Measurements from ENCODE around the gene STT3B. TPM values are rescaled to one million over a fixed set of nuclear protein-coding genes. Genes with fewer than 3 reads are reported as not detected.

STT3B gene
- total and polyA plus RNA-seq, 2 of the 13 experiments (the other 11 are each of a cell fraction or from before 2014, with no cell fraction given) = 85.0 to 205 TPM

- Histone ChIP-seq H3K4me1 (ENCODE audit: insufficient read depth, low read length) (peaks cover 26% of the 10 kb centered on the region), H3K36me3 (replicated peaks in 1 of 2; ENCODE audit: control insufficient read depth in 1 of 2, insufficient read depth in 2 of 2, low read length in 2 of 2) (peaks cover 3 to 29% of the 10 kb centered on the region in 2 experiments), H3K4me3 (replicated peaks in 1 of 3; ENCODE audit: insufficient read depth in 1 of 3, low read depth in 2 of 3, low read length in 3 of 3) (no peak overlapping the region), H3K9ac (ENCODE audit: insufficient read depth, low read depth, low read length) (no peak overlapping the region), H3K79me2 (ENCODE audit: insufficient read depth, low read length) (no peaks in the 10 kb centered on the region), H3K27me3 (ENCODE audit: control insufficient read depth in 1 of 2, insufficient read depth in 2 of 2, low read length in 2 of 2) (no peaks in the 10 kb centered on the region), H3K27ac (ENCODE audit: extremely low read length, insufficient read depth, low read length) (no peak overlapping the region), H4K20me1 (ENCODE audit: insufficient read depth, low read length) (no peaks in the 10 kb centered on the region), H2AFZ (ENCODE audit: low read length) (no peak overlapping the region), H3K9me3 (ENCODE audit: low read length) (no peaks in the 10 kb centered on the region), H3K4me2 (ENCODE audit: low read depth, low read length) (no peak overlapping the region)
- intact Hi-C loops (cut with micrococcal nuclease; ENCODE audit: unreplicated experiment) = no loop called here
- ATAC-seq = peak; percentile 40; the same call in 2 of the 3 replicates
- POLR2A ChIA-PET = no interaction called here
- in situ Hi-C loops (cut with HindIII; ENCODE audit: extremely low pct_ligation_motif_present, low pct_unique_long_range_greater_than_20kb) = no loop called here
- CTCF ChIA-PET (ENCODE audit: low intra/inter-chr PET ratio, low total read pairs) = no interaction called here
- no peak for DNase-seq (ENCODE audit: low spot score)
- 91% methylated on average over 1 of the region's 1 CpG for whole genome bisulfite sequencing (ENCODE audit: low lambda C conversion rate)
- no peak for FAIRE-seq
- no peak for TF ChIP-seq FOXJ3 (CRISPR knock-in tag; IDR thresholded peaks at IDR 0.05; ENCODE audit: borderline replicate concordance)
- TF ChIP-seq NAIF1 (CRISPR knock-in tag; IDR thresholded peaks at IDR 0.05; ENCODE audit: borderline replicate concordance) = no peak
- TF ChIP-seq ZSCAN25 (CRISPR knock-in tag; IDR thresholded peaks at IDR 0.05) = no peak
- TF ChIP-seq BHLHE40 (IDR thresholded peaks at IDR 0.05; ENCODE audit: low read length) = no peak
- no peak for TF ChIP-seq ZNF224 (CRISPR knock-in tag; IDR thresholded peaks at IDR 0.05)
- no peak for TF ChIP-seq ZNF75D (CRISPR knock-in tag; IDR thresholded peaks at IDR 0.05; ENCODE audit: borderline replicate concordance)
- no peak for TF ChIP-seq IRF9 (CRISPR knock-in tag; IDR thresholded peaks at IDR 0.05; ENCODE audit: borderline replicate concordance)
- TF ChIP-seq TRAFD1 (CRISPR knock-in tag; IDR thresholded peaks at IDR 0.05; ENCODE audit: borderline replicate concordance) = no peak
- TF ChIP-seq CERS6 (CRISPR knock-in tag; IDR thresholded peaks at IDR 0.05) = no peak
- no peak for TF ChIP-seq RARA (CRISPR knock-in tag; IDR thresholded peaks at IDR 0.05)
- no peak for TF ChIP-seq ZBED4 (CRISPR knock-in tag; IDR thresholded peaks at IDR 0.05; ENCODE audit: borderline replicate concordance)
- TF ChIP-seq ZNF451 (CRISPR knock-in tag; IDR thresholded peaks at IDR 0.05) = no peak
- BruUV-seq (replicated peaks) = no TSS peak
Observed at GRCh38 chr3:31635545-31635944, 102.8 kb downstream of the STT3B start.
